ENCODE data around the gene NDUFV3. TPM values are rescaled to one million over a fixed set of nuclear protein-coding genes. Genes with fewer than 3 reads are reported as not detected.
A peak's percentile ranks its signal among the peaks of the same experiment; 100 is the strongest.

NDUFV3 gene
- polyA plus RNA-seq, 1 donor from 2014 or later, result 22.7 TPM

GRCh38 chr21:42922918-42923317 lies 29.8 kb downstream of the NDUFV3 start:
- Histone ChIP-seq H2AFZ (ENCODE audit: low read depth, low read length) (no peak overlapping the region), H3K79me2 (replicated peaks; ENCODE audit: insufficient read depth, low read length) (no peaks in the 10 kb centered on the region), H3K9ac (ENCODE audit: low read length) (no peak overlapping the region), H3K9me3 (ENCODE audit: low read length) (no peaks in the 10 kb centered on the region), H3K4me3 (ENCODE audit: low read length) (no peak overlapping the region), H3F3A (ENCODE audit: insufficient read depth, low read length, poor library complexity, severe bottlenecking) (no peaks in the 10 kb centered on the region), H3K4me2 (ENCODE audit: low read length) (no peak overlapping the region), H3K9me2 (ENCODE audit: insufficient read depth, low read length) (no peaks in the 10 kb centered on the region), H3K27me3 (ENCODE audit: insufficient read depth, low read depth, low read length) (no peaks in the 10 kb centered on the region), H4K20me1 (ENCODE audit: insufficient read depth) (no peaks in the 10 kb centered on the region), H3K36me3 (ENCODE audit: insufficient read depth, low read length) (no peaks in the 10 kb centered on the region), H3K27ac (ENCODE audit: low read length) (no peak overlapping the region)
- no peak for TF ChIP-seq POLR2AphosphoS5 (IDR thresholded peaks at IDR 0.05)
- no peak for TF ChIP-seq EP300 (conservative IDR thresholded peaks at IDR 0.05; ENCODE audit: poor library complexity, severe bottlenecking)
- TF ChIP-seq CTCF (IDR thresholded peaks at IDR 0.05; ENCODE audit: poor library complexity, severe bottlenecking), result no peak
- TF ChIP-seq MXI1 (conservative IDR thresholded peaks at IDR 0.05; ENCODE audit: poor library complexity, severe bottlenecking), result no peak
- TF ChIP-seq REST (IDR thresholded peaks at IDR 0.05; ENCODE audit: borderline replicate concordance), result no peak
- TF ChIP-seq EZH2 (IDR thresholded peaks at IDR 0.05; ENCODE audit: borderline replicate concordance, insufficient read depth, low read length, poor library complexity, severe bottlenecking), result no peak
- no peak for TF ChIP-seq RAD21 (conservative IDR thresholded peaks at IDR 0.05)
- no peak for TF ChIP-seq TAF1 (IDR thresholded peaks at IDR 0.05; ENCODE audit: low read depth)
- TF ChIP-seq SMC3 (conservative IDR thresholded peaks at IDR 0.05; ENCODE audit: poor library complexity), result no peak

- Histone ChIP-seq H3K9ac (ENCODE audit: low read length) (no peak overlapping the region), H3K36me3 (ENCODE audit: insufficient read depth, low read length) (no peaks in the 10 kb centered on the region), H3K4me2 (ENCODE audit: low read length) (no peak overlapping the region), H3K27ac (ENCODE audit: low read length) (no peak overlapping the region), H3F3A (ENCODE audit: insufficient read depth, low read length, poor library complexity, severe bottlenecking) (no peaks in the 10 kb centered on the region), H3K27me3 (ENCODE audit: insufficient read depth, low read depth, low read length) (no peaks in the 10 kb centered on the region), H4K20me1 (ENCODE audit: insufficient read depth) (no peaks in the 10 kb centered on the region), H3K9me3 (ENCODE audit: low read length) (no peaks in the 10 kb centered on the region), H2AFZ (ENCODE audit: low read depth, low read length) (no peak overlapping the region), H3K4me3 (ENCODE audit: low read length) (no peak overlapping the region), H3K79me2 (replicated peaks; ENCODE audit: insufficient read depth, low read length) (no peaks in the 10 kb centered on the region), H3K9me2 (ENCODE audit: insufficient read depth, low read length) (no peaks in the 10 kb centered on the region)
- TF ChIP-seq MXI1 (conservative IDR thresholded peaks at IDR 0.05; ENCODE audit: poor library complexity, severe bottlenecking) (no peak), SMC3 (conservative IDR thresholded peaks at IDR 0.05; ENCODE audit: poor library complexity) (peak; percentile 44), RAD21 (conservative IDR thresholded peaks at IDR 0.05) (peak; percentile 58), EZH2 (IDR thresholded peaks at IDR 0.05; ENCODE audit: borderline replicate concordance, insufficient read depth, low read length, poor library complexity, severe bottlenecking) (no peak), CTCF (IDR thresholded peaks at IDR 0.05; ENCODE audit: poor library complexity, severe bottlenecking) (peak; percentile 53), TAF1 (IDR thresholded peaks at IDR 0.05; ENCODE audit: low read depth) (no peak), POLR2AphosphoS5 (IDR thresholded peaks at IDR 0.05) (no peak), REST (IDR thresholded peaks at IDR 0.05; ENCODE audit: borderline replicate concordance) (no peak), EP300 (conservative IDR thresholded peaks at IDR 0.05; ENCODE audit: poor library complexity, severe bottlenecking) (no peak)
Measured at GRCh38 chr21:42923553-42924432, 30.7 kb downstream of the NDUFV3 start.

Data from neural cell (in vitro differentiated cells).